ENCODE measurements around the gene HACE1. TPM values are rescaled to one million over a fixed set of nuclear protein-coding genes. Genes with fewer than 3 reads are reported as not detected.

HACE1 gene
- total and polyA plus RNA-seq, 5 donors from 2014 or later = 4.2 to 13.9 (median 5.1) TPM

DNA sequence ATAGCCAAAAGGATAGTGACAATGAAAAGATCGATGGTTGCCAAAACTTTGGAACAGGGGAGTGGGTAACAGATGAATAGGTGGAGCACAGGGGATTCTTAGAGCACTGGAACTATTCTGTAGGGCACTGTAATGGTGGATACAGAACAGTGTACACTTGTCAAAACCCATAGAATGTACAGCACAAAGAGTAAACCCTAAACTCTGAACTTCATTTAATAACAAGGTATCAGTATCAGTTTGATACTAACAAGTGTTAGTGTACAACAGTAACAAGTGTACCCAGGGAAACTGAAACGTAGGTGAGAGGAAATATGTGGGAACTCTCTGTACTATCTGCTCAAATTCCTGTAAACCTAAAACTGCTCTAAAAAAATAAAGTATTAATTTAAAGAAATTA, 179.2 kb downstream of the HACE1 start:
- Mint-ChIP-seq H3K4me1 (peaks cover 0 to 4% (median 4%) of the 10 kb centered on the region in 4 donors), H3K36me3 (no peaks in the 10 kb centered on the region), H3K9me3 (peaks cover 0 to 6% (median 4%) of the 10 kb centered on the region in 7 donors), H3K27me3 (no peaks in the 10 kb centered on the region), H3K4me3 (no peak overlapping the region), H3K27ac (no peak overlapping the region)
- H3K4me3 ChIP-seq (ENCODE audit: low read depth, low read length) = no peak overlapping the region
- ATAC-seq (ENCODE audit: low read depth in 2 of 2) (no peak), DNase-seq (no peak)
- H3K27me3 ChIP-seq (ENCODE audit: control insufficient read depth, insufficient read depth, low read length) = no peaks in the 10 kb centered on the region
- no peaks in the 10 kb centered on the region for H3K36me3 ChIP-seq (ENCODE audit: control insufficient read depth, insufficient read depth, low read length)
- no peaks in the 10 kb centered on the region for H3K4me1 ChIP-seq (ENCODE audit: control insufficient read depth, insufficient read depth, low read length, poor library complexity, severe bottlenecking)
- H3K27ac ChIP-seq (ENCODE audit: insufficient read depth, low read length, poor library complexity, severe bottlenecking) = no peak overlapping the region
- H3K9me3 ChIP-seq (ENCODE audit: control insufficient read depth in 2 of 2, low read length in 2 of 2) = no peaks in the 10 kb centered on the region

- no peak for DNase-seq
- H3K4me3 Mint-ChIP-seq = no peak overlapping the region
- peaks cover 0 to 4% (median 4%) of the 10 kb centered on the region in 4 donors for H3K4me1 Mint-ChIP-seq
- no peaks in the 10 kb centered on the region for H3K36me3 ChIP-seq (ENCODE audit: control insufficient read depth, insufficient read depth, low read length)
- H3K27me3 ChIP-seq (ENCODE audit: control insufficient read depth, insufficient read depth, low read length) = no peaks in the 10 kb centered on the region
- H3K9me3 Mint-ChIP-seq = peaks cover 0 to 12% (median 5%) of the 10 kb centered on the region in 7 donors
- H3K4me1 ChIP-seq (ENCODE audit: control insufficient read depth, insufficient read depth, low read length, poor library complexity, severe bottlenecking) = no peaks in the 10 kb centered on the region
- no peaks in the 10 kb centered on the region for H3K27me3 Mint-ChIP-seq
- no peak overlapping the region for H3K27ac Mint-ChIP-seq
- no peaks in the 10 kb centered on the region for H3K9me3 ChIP-seq (ENCODE audit: control insufficient read depth in 2 of 2, low read length in 2 of 2)
- no peak for ATAC-seq (ENCODE audit: low read depth in 2 of 2)
- H3K36me3 Mint-ChIP-seq = no peaks in the 10 kb centered on the region
- H3K27ac ChIP-seq (ENCODE audit: insufficient read depth, low read length, poor library complexity, severe bottlenecking) = no peak overlapping the region
- H3K4me3 ChIP-seq (ENCODE audit: low read depth, low read length) = no peak overlapping the region
Measured at GRCh38 chr6:104679971-104680370, 179.7 kb downstream of the HACE1 start.

Other genes with a start within 250 kb of the HACE1 start
- gene LIN28B, start 97.2 kb upstream of the HACE1 start, total RNA-seq = not detected
- gene LIN28B, start 97.2 kb upstream of the HACE1 start, polyA plus RNA-seq = not detected

Measured in CD4-positive, CD25-positive, alpha-beta regulatory T cell (primary cell).